Measurements from ENCODE around the gene ADGRD2.
"Not testable (repeated sequence)": the region's sequence is repeated elsewhere in the genome, so short reads cannot be mapped to it uniquely, and the experiment has no call there.

The ADGRD2 gene, protein sequence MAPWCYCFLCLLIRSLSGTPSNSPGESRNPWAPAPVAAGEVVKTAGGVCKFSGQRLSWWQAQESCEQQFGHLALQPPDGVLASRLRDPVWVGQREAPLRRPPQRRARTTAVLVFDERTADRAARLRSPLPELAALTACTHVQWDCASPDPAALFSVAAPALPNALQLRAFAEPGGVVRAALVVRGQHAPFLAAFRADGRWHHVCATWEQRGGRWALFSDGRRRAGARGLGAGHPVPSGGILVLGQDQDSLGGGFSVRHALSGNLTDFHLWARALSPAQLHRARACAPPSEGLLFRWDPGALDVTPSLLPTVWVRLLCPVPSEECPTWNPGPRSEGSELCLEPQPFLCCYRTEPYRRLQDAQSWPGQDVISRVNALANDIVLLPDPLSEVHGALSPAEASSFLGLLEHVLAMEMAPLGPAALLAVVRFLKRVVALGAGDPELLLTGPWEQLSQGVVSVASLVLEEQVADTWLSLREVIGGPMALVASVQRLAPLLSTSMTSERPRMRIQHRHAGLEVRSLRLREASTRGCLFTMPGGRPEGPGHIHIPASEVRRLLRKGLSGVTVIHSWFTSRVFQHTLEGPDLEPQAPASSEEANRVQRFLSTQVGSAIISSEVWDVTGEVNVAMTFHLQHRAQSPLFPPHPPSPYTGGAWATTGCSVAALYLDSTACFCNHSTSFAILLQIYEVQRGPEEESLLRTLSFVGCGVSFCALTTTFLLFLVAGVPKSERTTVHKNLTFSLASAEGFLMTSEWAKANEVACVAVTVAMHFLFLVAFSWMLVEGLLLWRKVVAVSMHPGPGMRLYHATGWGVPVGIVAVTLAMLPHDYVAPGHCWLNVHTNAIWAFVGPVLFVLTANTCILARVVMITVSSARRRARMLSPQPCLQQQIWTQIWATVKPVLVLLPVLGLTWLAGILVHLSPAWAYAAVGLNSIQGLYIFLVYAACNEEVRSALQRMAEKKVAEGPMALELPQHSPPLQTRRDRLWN

DNA sequence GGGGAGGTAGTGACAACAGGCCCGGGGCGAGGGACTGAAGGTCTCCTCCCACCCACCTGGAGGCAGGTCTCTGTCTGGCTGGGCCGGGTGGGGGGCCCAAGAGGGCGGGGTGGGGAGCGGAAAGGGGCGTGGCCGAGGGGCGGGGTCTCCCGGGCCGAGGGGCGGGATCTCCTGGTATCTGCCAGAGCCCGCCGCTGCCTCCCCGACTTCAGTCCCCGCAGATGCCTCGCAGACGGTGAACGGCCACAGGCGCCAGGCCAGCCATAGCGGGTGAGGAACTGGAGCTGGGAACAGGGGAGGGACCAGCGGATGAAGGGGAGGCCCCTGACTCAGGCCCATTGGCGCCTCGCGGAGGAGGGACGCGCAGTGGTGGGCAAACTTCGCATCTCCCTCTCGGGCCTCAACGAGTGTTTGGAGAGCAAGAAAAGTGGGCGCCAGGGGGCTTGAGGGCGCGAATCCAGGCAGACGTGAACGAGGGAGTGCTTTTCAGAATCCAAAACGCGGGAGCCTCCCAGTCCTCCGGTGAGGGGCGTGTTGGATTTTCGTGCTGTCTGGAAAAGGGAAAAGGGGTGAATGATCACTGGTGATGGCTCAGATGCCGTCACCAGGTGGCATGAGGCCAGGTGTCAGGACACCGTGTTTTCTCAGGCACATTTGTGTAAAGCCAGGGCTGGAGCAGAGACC, at the start of gene ADGRD2:
TSS of gene ADGRD2 (plus strand) at position 211 of the 684 bp plus-strand sequence. CDS start 1,216 bp downstream, outside the sequence.
- peak within 1 kb of the TSS; percentile 61 for H3K27ac ChIP-seq
- DNase-seq (ENCODE audit: low read depth, low spot score), result no peak

DNA sequence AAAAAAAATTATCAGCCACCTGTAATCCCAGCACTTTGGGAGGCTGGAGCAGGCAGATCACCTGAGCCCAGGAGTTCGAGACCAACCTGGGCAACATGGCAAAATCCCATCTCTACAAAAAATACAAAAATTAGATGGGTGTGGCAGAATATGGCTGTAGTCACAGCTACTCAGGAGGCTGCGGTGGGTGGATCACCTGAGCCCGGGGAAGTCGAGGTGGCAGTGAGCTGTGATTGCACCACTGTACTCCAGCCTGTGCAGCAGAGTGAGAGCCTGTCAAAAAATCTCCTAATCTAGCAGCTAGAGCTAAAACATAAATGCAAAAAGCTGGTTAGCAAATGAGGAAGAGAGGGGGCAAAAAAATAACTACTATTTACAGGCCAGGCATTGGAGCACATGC, 47.0 kb upstream of the ADGRD2 start:
- H3K27ac ChIP-seq, result no peak overlapping the region
- no peak for DNase-seq (ENCODE audit: low read depth, low spot score)

- peak overlapping the region; percentile 98 for H3K27ac ChIP-seq
- DNase-seq (ENCODE audit: low read depth, low spot score), result no peak
Observed at GRCh38 chr9:124409410-124409809, 40.8 kb upstream of the ADGRD2 start.

DNA sequence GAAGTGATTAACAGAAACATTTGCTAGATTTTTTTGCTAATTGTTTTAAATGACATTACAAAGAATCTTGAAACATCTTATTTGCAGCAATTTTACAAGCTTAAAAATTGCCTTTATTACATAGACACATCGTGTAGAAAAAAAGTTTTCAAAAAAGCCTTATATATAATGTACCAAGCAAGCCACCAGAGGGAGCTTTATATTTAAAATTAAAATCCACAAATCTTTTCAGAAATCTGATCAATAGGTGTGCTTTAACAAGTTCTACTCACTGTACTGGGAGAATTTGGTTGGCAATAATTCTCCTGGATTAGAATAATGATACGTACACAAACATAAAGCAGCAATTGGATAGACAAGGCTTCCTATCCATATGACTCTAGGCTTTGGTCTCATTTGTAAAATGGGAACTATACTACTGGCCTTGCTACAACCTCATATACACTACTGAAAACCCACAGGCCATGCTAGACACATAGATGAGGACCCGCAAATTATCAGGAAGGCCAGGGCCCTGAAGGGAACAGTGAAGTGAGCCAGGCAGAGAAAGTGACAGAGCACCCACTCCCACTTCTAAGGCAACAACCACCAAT, 39.8 kb upstream of the ADGRD2 start:
- no peak for DNase-seq (ENCODE audit: low read depth, low spot score)
- H3K27ac ChIP-seq, result peak overlapping the region; percentile 98

DNA sequence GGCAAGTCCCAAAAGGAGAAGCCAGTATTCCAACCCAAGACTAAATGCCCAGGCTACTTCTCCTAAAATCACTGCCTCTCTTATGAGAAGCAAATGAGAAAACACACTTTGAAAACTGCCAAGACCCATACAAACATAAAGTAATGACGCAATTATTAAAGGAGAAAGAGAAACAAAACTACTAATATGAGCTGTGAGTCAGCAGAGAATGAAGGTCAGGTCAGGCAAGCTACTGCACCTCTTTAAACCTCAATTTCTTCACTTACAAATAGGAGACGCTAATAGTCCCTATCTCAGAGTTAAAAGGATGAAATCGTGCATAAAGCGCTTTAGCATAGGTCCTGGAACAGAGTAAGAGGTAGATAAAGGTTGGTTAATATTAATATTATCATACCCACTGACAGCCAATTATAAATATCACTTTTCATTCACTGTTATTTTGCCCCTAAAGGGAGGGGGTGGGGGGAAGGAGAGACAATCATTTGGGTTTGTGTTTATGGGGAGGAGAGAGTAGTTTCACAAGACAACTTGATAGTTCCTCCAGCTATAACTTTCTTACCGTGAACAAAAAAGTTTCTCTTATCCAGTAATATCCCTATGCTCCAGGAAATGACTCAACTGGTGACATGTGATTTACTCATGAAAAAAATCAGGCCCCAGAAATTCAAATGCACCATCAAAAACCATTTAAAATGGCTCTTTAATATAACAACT, 38.6 kb upstream of the ADGRD2 start:
- H3K27ac ChIP-seq, result peak overlapping the region; percentile 98
- DNase-seq (ENCODE audit: low read depth, low spot score), result peak; percentile 33

- H3K27ac ChIP-seq, result peak overlapping the region; percentile 98
- DNase-seq (ENCODE audit: low read depth, low spot score), result no peak
Observed at GRCh38 chr9:124412228-124412575, 38.0 kb upstream of the ADGRD2 start.

GRCh38 chr9:124414612-124415011, 35.6 kb upstream of the ADGRD2 start:
- H3K27ac ChIP-seq, result peak overlapping the region; percentile 98

GRCh38 chr9:124415102-124415851, 35.0 kb upstream of the ADGRD2 start, which contains the start of gene PSMB7:
TSS of gene PSMB7 (minus strand) at chr9:124415442. CDS start at chr9:124415425, 17 bp downstream.
- peak; percentile 84 for DNase-seq (ENCODE audit: low read depth, low spot score)
- H3K27ac ChIP-seq, result peak within 1 kb of the TSS; percentile 98

More at GRCh38 chr9:124414612-124415011, 35.6 kb upstream of the ADGRD2 start:
- DNase-seq (ENCODE audit: low read depth, low spot score), result no peak

GRCh38 chr9:124415852-124416484, 34.3 kb upstream of the ADGRD2 start:
- H3K27ac ChIP-seq, result no peak overlapping the region

GRCh38 chr9:124419832-124420489, 30.3 kb upstream of the ADGRD2 start:
- no peak for DNase-seq (ENCODE audit: low read depth, low spot score)
- H3K27ac ChIP-seq, result no peak overlapping the region

More at GRCh38 chr9:124415852-124416484, 34.3 kb upstream of the ADGRD2 start:
- DNase-seq (ENCODE audit: low read depth, low spot score), result no peak

- no peak for DNase-seq (ENCODE audit: low read depth, low spot score)
- no peak overlapping the region for H3K27ac ChIP-seq
Observed at GRCh38 chr9:124420991-124421543, 29.2 kb upstream of the ADGRD2 start.

GRCh38 chr9:124423155-124423554, 27.1 kb upstream of the ADGRD2 start:
- H3K27ac ChIP-seq, result no peak overlapping the region
- DNase-seq (ENCODE audit: low read depth, low spot score), result no peak

- H3K27ac ChIP-seq, result no peak overlapping the region
- DNase-seq (ENCODE audit: low read depth, low spot score), result no peak
Observed at GRCh38 chr9:124423591-124423990, 26.7 kb upstream of the ADGRD2 start.

GRCh38 chr9:124425733-124426132, 24.5 kb upstream of the ADGRD2 start:
- H3K27ac ChIP-seq; DNase-seq (ENCODE audit: low read depth, low spot score): not testable (repeated sequence)

DNA sequence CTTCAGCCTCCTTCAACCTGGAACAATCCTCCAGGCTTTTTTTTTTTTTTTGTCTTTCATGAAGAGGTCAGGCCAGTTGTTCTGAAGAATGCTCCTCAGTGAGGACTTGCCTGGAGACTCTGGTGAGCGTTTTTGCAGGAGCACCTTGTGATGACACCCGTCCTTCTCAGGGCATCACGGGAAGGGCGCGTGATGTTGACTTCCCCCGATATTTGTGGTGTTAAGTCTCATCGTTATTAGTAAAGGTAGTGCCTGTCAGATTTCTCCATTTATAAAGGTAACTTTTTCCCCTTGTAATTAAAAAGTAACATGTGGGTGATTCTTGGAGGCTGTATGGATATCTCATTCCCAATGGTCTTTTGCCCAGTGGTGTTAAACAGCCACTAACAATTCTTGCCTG, 23.9 kb upstream of the ADGRD2 start:
- H3K27ac ChIP-seq, result no peak overlapping the region
- DNase-seq (ENCODE audit: low read depth, low spot score), result no peak

DNA sequence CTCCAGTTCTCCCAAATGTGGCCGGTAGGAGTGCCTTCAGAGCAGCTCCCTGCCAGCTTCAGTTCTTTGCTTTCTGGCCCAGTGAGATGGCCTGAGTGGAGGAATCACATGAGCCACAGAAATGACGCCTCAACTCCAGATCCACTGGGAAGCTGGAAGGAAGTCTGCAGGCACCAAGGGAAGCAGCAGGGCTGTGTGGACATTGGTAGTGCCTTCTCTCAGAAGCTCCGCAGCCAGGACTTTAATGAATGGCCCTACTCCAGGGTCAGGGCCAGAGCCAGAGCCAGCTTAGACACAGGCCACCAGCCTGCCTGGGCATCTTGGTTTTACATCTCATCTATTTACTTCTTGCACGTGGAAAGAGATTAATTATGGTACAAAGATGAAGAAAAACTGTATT, 23.0 kb upstream of the ADGRD2 start:
- H3K27ac ChIP-seq, result no peak overlapping the region

More for the DNA sequence above, 23.0 kb upstream of the ADGRD2 start:
- DNase-seq (ENCODE audit: low read depth, low spot score), result no peak
